ENCODE results near the gene CTBP2.

CTBP2 gene

DNA sequence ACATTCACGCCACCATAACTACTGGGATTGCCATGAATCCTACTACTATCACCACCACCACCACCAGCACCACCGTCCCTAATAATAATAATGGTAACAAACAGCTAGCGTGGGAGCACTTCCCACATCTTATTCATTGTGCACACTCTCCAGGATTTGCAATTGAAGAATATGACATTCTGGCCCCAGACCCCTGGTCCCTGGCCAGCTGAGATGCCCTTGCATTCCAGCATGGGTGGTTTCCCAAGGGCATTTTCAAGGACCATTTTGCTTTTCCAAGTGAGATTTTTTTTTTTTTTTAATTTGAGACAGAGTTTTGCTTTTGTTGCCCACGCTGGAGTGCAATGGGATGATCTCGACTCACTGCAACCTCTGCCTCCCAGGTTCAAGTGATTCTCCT lies 14.7 kb downstream of the CTBP2 start:
- Mint-ChIP-seq H3K9me3 (no peaks in the 10 kb centered on the region), H3K27me3 (ENCODE audit: low read depth, poor library complexity) (peaks cover 3% of the 10 kb centered on the region), H3K4me1 (peaks cover 86% of the 10 kb centered on the region), H3K4me3 (no peak overlapping the region), H3K36me3 (ENCODE audit: low read depth) (peaks cover 54% of the 10 kb centered on the region), H3K27ac (no peak overlapping the region)
- no peak for DNase-seq
- TF ChIP-seq, protein P1, sequence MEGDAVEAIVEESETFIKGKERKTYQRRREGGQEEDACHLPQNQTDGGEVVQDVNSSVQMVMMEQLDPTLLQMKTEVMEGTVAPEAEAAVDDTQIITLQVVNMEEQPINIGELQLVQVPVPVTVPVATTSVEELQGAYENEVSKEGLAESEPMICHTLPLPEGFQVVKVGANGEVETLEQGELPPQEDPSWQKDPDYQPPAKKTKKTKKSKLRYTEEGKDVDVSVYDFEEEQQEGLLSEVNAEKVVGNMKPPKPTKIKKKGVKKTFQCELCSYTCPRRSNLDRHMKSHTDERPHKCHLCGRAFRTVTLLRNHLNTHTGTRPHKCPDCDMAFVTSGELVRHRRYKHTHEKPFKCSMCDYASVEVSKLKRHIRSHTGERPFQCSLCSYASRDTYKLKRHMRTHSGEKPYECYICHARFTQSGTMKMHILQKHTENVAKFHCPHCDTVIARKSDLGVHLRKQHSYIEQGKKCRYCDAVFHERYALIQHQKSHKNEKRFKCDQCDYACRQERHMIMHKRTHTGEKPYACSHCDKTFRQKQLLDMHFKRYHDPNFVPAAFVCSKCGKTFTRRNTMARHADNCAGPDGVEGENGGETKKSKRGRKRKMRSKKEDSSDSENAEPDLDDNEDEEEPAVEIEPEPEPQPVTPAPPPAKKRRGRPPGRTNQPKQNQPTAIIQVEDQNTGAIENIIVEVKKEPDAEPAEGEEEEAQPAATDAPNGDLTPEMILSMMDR (IDR thresholded peaks at IDR 0.05) = no peak

DNA sequence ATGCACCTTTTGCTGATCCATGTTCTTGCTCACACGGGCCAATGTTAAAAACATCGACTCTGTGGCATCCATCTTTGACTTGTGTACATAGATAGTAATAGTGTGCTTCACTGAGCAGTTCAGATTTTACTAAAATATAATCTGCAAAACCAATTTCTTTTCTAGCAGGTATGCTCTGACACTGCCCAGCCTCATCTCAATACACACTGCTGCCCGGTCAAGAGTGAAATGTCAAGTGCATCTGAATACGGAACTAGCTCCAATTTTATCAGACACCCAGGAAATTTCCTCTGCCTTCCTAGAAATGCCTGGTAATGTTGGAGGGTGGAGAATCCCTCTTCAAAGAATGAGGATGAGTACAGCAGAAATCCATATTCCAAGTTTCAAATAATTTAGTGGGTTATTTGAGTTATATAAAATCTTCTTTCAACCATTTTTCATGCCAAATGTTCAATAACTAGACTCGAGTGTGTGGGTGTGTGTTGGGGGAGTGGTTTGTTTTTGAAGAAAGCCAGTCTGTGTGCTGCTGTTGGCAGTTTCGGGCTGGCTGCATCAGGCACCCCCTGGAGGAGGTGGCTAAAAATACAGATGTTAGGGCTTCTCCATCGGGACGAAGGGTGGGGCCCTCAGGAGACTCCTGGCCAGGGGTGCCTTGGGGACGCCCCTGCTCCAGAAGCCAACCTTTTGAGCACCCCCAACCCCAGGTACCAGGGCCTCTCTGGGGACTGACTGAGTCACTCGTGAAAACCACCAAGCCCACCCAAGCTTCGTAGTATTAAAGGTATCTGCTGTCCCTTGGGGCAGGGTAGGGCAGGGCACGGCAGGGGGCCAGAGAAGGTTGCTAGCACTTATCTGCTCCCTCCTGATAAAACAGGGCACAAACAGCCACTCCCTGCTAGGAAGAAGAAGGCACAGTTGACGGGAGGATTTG lies 15.4 kb downstream of the CTBP2 start:
- H3K27ac Mint-ChIP-seq = peak overlapping the region; percentile 59
- H3K27me3 Mint-ChIP-seq (ENCODE audit: low read depth, poor library complexity) = peaks cover 3% of the 10 kb centered on the region
- H3K4me1 Mint-ChIP-seq = peaks cover 80% of the 10 kb centered on the region
- H3K4me3 Mint-ChIP-seq = no peak overlapping the region
- no peak for DNase-seq
- TF ChIP-seq, protein P1 (IDR thresholded peaks at IDR 0.05) = peak; percentile 30
- no peaks in the 10 kb centered on the region for H3K9me3 Mint-ChIP-seq
- H3K36me3 Mint-ChIP-seq (ENCODE audit: low read depth) = peaks cover 53% of the 10 kb centered on the region

DNA sequence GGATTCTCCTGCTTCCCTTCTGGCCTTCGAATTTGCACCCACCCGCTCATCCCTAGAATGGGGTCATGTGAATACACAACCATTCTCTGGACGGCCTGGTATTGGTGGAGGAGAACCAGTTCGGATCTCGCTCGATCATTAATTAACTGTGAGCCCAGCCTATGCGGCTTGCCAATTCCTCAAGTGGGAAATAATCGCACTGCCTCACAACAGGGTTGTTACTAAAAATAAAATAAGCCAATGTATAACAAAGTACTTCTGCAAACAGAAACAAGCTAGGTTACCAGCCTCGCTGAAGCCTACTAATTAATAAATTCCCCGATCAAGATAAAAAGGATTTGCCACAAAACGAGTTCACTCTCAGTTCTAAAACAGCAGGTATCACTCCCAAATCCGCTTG lies 16.2 kb downstream of the CTBP2 start:
- TF ChIP-seq, protein P1 (IDR thresholded peaks at IDR 0.05) = no peak
- Mint-ChIP-seq H3K4me1 (peaks cover 72% of the 10 kb centered on the region), H3K4me3 (no peak overlapping the region), H3K27ac (peak overlapping the region; percentile 86), H3K9me3 (no peaks in the 10 kb centered on the region), H3K36me3 (ENCODE audit: low read depth) (peaks cover 56% of the 10 kb centered on the region), H3K27me3 (ENCODE audit: low read depth, poor library complexity) (peaks cover 3% of the 10 kb centered on the region)
- no peak for DNase-seq

DNA sequence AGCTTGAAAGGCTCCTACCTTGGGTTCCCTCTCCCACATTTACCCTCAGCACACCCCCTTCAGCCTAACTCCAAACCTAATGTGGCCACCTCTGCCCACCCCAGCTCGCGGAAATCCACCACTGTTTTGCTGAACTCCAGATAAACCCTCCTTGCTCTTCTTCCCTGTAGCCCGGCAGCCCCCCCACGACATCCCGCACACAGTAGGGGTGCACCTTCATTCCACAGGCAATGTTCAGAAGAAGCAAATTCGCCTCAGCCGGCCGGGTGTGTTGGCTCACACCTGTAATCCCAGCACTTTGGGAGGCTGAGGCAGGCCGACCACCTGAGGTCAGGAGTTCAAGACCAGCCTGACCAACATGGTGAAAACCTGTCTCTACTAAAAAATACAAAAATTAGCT lies 17.4 kb downstream of the CTBP2 start:
- Mint-ChIP-seq H3K36me3 (ENCODE audit: low read depth) (peaks cover 58% of the 10 kb centered on the region), H3K4me1 (peaks cover 70% of the 10 kb centered on the region), H3K27me3 (ENCODE audit: low read depth, poor library complexity) (peaks cover 3% of the 10 kb centered on the region), H3K27ac (peak overlapping the region; percentile 83), H3K9me3 (no peaks in the 10 kb centered on the region), H3K4me3 (no peak overlapping the region)
- no peak for DNase-seq
- TF ChIP-seq, protein P1 (IDR thresholded peaks at IDR 0.05) = no peak

DNA sequence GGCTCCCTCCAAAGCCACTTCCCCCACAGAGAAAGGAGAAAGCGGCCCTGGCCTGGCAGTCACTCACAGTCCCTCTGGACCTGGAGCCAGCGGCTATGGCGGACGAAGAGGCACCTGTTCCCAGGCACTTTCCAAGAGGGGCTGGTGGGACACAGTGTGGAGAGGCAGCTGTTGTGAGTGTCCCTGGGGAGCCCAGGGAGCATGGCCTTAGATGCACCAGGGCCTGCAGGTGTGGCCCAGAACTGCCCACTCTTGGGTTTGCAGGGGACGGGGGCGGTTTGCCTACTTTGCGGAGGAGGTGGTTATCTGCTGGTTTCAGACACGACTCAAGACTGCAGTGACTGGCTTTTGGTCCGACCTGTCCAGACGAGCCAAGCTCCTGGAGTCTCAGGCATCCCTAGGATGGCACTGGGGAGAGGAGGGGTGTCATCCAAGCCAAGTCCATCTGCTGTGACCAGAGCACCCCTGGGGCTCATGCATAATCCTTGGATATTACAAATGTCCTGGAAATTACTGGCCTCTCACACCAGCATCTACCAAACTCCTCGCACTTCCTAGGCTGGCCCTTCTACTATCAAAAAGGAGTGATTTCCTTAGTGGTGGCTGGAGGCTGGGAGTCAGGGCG lies 18.4 kb downstream of the CTBP2 start:
- Mint-ChIP-seq H3K27me3 (ENCODE audit: low read depth, poor library complexity) (peaks cover 3% of the 10 kb centered on the region), H3K4me1 (peaks cover 70% of the 10 kb centered on the region), H3K4me3 (no peak overlapping the region), H3K36me3 (ENCODE audit: low read depth) (peaks cover 58% of the 10 kb centered on the region), H3K9me3 (no peaks in the 10 kb centered on the region), H3K27ac (peak overlapping the region; percentile 89)
- TF ChIP-seq, protein P1 (IDR thresholded peaks at IDR 0.05) = no peak
- DNase-seq = no peak

Data from nephron progenitor cell (in vitro differentiated cells).